GM12878 (cell line): ENCODE measurements around the gene NOP9. TPM values are rescaled to one million over a fixed set of nuclear protein-coding genes. Genes with fewer than 3 reads are reported as not detected.
A peak's percentile ranks its signal among the peaks of the same experiment; 100 is the strongest.

Source experiments
- ATF3 ChIP-seq: IDR thresholded peaks from 2 replicates; pipeline ENCODE4 v1.6.1; 2011; ENCODE audit warnings: low read depth, mild to moderate bottlenecking, low read length, moderate library complexity, borderline replicate concordance; ENCODE audit errors: extremely low read depth
- BCL3 ChIP-seq: IDR thresholded peaks from 2 replicates; pipeline ENCODE4 v1.6.1; 2011; ENCODE audit warnings: borderline replicate concordance, low read depth, mild to moderate bottlenecking, moderate library complexity, low read length; ENCODE audit not compliant: insufficient read depth, poor library complexity, severe bottlenecking
- BHLHE40 ChIP-seq, 2 experiments: fragments of 450-650 bp in 1 of 2; IDR thresholded peaks; 2 replicates each; pipeline ENCODE4 v1.6.1; 2011 to 2017; ENCODE audit warnings: low read depth in 2 of 2, borderline replicate concordance in 1 of 2, improper control_type of control experiment in 1 of 2, low read length in 1 of 2, mild to moderate bottlenecking in 1 of 2
- CBFB ChIP-seq: IDR thresholded peaks from 2 replicates; pipeline ENCODE4 v1.6.1; 2016; ENCODE audit warnings: antibody characterized with exemption, low read depth
- EP300 ChIP-seq, 2 experiments: fragments of 150-350 bp in 1 of 2; IDR thresholded peaks; 2 replicates each; pipeline ENCODE4 v1.6.1; 2011 to 2012; ENCODE audit warnings: low read depth in 2 of 2, low read length in 2 of 2, borderline replicate concordance in 1 of 2, improper control_type of control experiment in 1 of 2, inconsistent platforms in 1 of 2; ENCODE audit not compliant: control insufficient read depth in 1 of 2
- FOXK2 ChIP-seq: fragments of 450-650 bp; IDR thresholded peaks from 2 replicates; pipeline ENCODE4 v1.6.1; 2017; ENCODE audit warnings: mild to moderate bottlenecking, moderate library complexity
- KLF5 ChIP-seq: fragments of 450-650 bp; IDR thresholded peaks from 2 replicates; pipeline ENCODE4 v1.6.1; 2014; ENCODE audit warnings: mild to moderate bottlenecking; ENCODE audit not compliant: partially characterized antibody
- MAX ChIP-seq: IDR thresholded peaks from 2 replicates; pipeline ENCODE4 v1.6.1; 2012; ENCODE audit warnings: low read depth, low read length, improper control_type of control experiment
- MYC ChIP-seq: IDR thresholded peaks from 2 replicates; pipeline ENCODE4 v1.6.1; 2011; ENCODE audit warnings: mild to moderate bottlenecking, low read length, moderate library complexity, inconsistent platforms; ENCODE audit not compliant: insufficient read depth, insufficient replicate concordance, insufficient read length, severe bottlenecking
- RELB ChIP-seq: fragments of 450-650 bp; IDR thresholded peaks from 2 replicates; pipeline ENCODE4 v1.6.1; 2017; ENCODE audit warnings: low read depth, mild to moderate bottlenecking, moderate library complexity
- YBX1 ChIP-seq: fragments of 450-650 bp; IDR thresholded peaks from 2 replicates; pipeline ENCODE4 v1.6.1; 2016; ENCODE audit warnings: antibody characterized with exemption
- ZBTB11 ChIP-seq: fragments of 450-650 bp; formaldehyde crosslinking; IDR thresholded peaks from 2 replicates; pipeline ENCODE4 v1.5.0; 2022; ENCODE audit warnings: mild to moderate bottlenecking, missing genetic modification characterization
- ZBTB33 ChIP-seq: fragments of 450-650 bp; IDR thresholded peaks from 2 replicates; pipeline ENCODE4 v1.6.1; 2017; ENCODE audit warnings: mild to moderate bottlenecking
- ZBTB40 ChIP-seq: fragments of 450-650 bp; IDR thresholded peaks from 2 replicates; pipeline ENCODE4 v1.6.1; 2016; ENCODE audit warnings: mild to moderate bottlenecking, moderate library complexity, borderline replicate concordance
- ZNF217 ChIP-seq: fragments of 450-650 bp; IDR thresholded peaks from 2 replicates; pipeline ENCODE4 v1.6.1; 2017; ENCODE audit warnings: antibody characterized with exemption, mild to moderate bottlenecking
- polyA plus RNA-seq, 11 experiments: library from polyadenylated mRNA; depleted of rRNA in 4 of 11; unstranded in 6 of 11; stranded (reverse) in 5 of 11; fragments of >200 nt; fragmentation: Nextera tagmentation in 4 of 11; fragmentation: Illumina TruSeq in 1 of 11; extraction: Ambion mirVana in 4 of 11; extraction: Trizol in 1 of 11; gene quantifications; 1 replicate in 1 of 11; 2 replicates in 10 of 11; pipeline versions ENCODE4 v1.2.1 to v1.2.3, GENCODE V29; 2011 to 2016; ENCODE audit warnings: inconsistent platforms in 2 of 11, missing spikeins in 2 of 11, low read depth in 1 of 11
- total RNA-seq, 4 experiments: library from RNA; depleted of rRNA in 3 of 4; stranded (reverse); fragments of >200 nt in 3 of 4; fragmentation: Illumina TruSeq in 1 of 4; extraction: Trizol in 1 of 4; gene quantifications; 2 replicates each; pipeline versions ENCODE4 v1.2.1 to v1.2.3, GENCODE V29; 2013 to 2021

The NOP9 gene
- total and polyA plus RNA-seq, 10 of the 15 experiments (the other 5 are each of a cell fraction or from before 2014, with no cell fraction given) = 2.4 to 43.9 (median 20.3) TPM

GRCh38 chr14:24274101-24274543 lies 25.5 kb upstream of the NOP9 start (continued):
- no peak for TF ChIP-seq ZBTB33
- TF ChIP-seq RELB = peak; percentile 87
- no peak for TF ChIP-seq ATF3
- TF ChIP-seq KLF5 = no peak
- peak; percentile 52 to 56; a peak in 2 of 4 replicates for TF ChIP-seq BHLHE40 (IDR thresholded peaks at IDR 0.05; ENCODE audit: borderline replicate concordance in 1 of 2, low read depth in 2 of 2, low read length in 1 of 2)
- no peak for TF ChIP-seq ZNF217
- no peak for TF ChIP-seq FOXK2
- TF ChIP-seq MYC = no peak
- TF ChIP-seq ZBTB40 = no peak
- peak; percentile 27 for TF ChIP-seq BCL3
- no peak for TF ChIP-seq ZBTB11
- TF ChIP-seq CBFB = no peak; the same call in 1 of the 2 replicates
- peak in 1 of 2 experiments; percentile 91; a peak in 2 of 4 replicates for TF ChIP-seq EP300 (IDR thresholded peaks at IDR 0.05; ENCODE audit: borderline replicate concordance in 1 of 2, control insufficient read depth in 1 of 2, low read depth in 2 of 2, low read length in 2 of 2)
- TF ChIP-seq YBX1 = no peak
- no peak for TF ChIP-seq MAX
